HFF-Myc (cell line): ENCODE data around the gene ODC1.

Source experiments
- DNase-seq: peaks from one replicate; pipeline ENCODE4 v3.0.0-alpha.2; 2011; ENCODE audit warnings: low read depth; ENCODE audit errors: extremely low read depth
- H3K4me3 ChIP-seq: replicated peaks from 2 replicates; pipeline ENCODE4 v1.5.1; 2011; ENCODE audit warnings: low read depth, mild to moderate bottlenecking, control low read depth, low read length
- TF ChIP-seq, protein P1 (sequence below): IDR thresholded peaks from 2 replicates; pipeline ENCODE4 v1.5.1; 2012; ENCODE audit warnings: mild to moderate bottlenecking, low read depth, low read length, control low read depth; ENCODE audit errors: missing control alignments

ODC1 gene

DNA sequence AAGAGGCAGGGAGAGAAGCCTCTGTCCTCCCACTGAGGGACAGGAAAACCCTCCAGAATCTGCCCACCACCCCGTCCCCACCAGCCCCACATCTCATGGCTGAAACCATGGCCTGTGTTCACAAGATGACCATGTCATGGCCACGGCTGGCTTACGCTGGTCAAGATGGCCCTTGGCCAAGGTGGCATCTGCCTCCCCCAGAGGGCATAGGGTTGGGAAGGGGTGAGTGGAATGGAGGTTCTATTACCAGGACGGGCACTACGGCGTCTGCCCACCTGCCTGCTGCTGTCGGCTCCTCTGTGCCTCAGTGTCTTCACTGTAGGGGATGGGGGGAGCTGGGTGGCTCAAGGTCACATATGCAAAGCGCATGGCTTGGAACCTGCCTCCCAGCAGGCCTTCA lies 19.8 kb downstream of the ODC1 start:
- TF ChIP-seq, protein P1, sequence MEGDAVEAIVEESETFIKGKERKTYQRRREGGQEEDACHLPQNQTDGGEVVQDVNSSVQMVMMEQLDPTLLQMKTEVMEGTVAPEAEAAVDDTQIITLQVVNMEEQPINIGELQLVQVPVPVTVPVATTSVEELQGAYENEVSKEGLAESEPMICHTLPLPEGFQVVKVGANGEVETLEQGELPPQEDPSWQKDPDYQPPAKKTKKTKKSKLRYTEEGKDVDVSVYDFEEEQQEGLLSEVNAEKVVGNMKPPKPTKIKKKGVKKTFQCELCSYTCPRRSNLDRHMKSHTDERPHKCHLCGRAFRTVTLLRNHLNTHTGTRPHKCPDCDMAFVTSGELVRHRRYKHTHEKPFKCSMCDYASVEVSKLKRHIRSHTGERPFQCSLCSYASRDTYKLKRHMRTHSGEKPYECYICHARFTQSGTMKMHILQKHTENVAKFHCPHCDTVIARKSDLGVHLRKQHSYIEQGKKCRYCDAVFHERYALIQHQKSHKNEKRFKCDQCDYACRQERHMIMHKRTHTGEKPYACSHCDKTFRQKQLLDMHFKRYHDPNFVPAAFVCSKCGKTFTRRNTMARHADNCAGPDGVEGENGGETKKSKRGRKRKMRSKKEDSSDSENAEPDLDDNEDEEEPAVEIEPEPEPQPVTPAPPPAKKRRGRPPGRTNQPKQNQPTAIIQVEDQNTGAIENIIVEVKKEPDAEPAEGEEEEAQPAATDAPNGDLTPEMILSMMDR: no peak
- H3K4me3 ChIP-seq: no peak overlapping the region
- no peak for DNase-seq

DNA sequence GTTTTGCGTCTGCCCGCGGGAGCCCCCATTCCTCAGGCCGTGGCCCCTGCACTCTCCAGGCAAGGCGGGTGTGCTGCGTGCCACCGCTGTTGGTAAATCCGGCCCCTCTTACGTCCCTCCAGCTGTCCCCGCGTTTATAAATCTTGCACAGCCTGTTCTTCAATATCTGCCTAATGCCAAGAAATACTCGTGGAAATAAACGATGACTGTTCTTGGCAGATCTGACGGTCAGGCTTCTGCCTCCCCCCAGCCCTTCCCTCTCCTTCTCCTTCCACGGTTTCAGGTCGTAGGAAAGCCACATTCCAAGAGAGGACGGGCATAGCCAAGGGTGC lies 20.5 kb downstream of the ODC1 start:
- TF ChIP-seq, protein P1: no peak
- no peak overlapping the region for H3K4me3 ChIP-seq
- no peak for DNase-seq

DNA sequence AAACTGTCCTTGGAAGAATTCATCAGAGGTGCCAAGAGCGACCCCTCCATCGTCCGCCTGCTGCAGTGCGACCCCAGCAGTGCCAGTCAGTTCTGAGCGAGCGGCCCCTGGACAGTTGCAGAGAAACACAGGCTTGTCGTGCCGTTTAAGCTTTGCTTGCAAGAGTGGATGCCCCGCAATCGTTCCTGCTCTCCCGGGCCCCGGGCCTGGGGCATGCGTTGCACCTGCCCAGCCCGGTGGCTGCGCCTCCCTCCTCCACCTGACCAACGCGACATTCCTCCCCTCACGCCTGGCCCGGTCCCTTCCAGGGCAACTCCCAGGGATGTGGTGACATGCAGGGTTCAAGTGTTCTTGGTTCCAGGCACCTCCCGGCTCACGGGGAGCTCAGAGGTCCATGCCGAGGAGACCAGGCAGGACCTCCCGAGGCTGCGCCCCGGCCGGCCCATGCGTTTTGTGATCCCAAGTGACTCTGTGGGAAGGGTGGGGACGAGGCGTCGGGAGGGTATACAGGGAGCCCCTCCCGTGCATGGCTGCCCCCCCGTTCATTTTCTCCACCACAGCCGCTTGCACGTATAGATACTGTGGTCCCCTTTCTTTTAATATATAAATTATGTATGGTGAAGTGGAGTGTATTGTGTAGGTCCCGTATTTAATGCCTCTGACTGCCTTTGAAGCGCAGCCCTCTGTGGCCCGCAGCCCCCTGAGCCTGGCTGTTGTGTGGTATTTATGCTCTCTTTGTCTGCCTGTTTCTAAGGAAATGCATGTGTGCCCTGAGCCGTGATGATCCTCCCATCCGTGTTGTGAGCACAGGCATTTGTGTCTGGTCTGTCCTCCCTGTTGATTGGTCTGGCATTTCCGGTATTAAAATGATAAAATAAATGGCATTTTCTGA lies 21.2 kb downstream of the ODC1 start:
- TF ChIP-seq, protein P1: no peak
- no peak for DNase-seq
- no peak overlapping the region for H3K4me3 ChIP-seq

DNA sequence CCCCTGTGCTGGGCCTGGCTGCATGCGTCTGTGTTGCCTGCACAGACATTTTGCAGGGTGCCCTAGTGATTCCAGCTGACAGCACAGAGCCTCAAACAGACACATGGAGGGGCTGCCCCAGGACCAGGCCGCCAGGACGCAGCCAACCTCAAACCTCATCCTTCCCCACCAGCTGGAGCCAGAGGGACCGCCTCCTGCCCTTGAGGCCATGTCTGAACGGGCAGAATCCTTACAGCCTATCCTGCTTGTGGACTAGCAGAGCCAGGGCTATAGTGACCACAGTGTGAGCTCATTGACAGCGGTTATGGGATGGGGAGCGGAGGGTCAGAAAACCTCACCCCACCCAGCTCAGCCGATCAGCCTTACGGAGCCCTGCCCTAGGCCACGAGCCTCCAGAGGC lies 22.4 kb downstream of the ODC1 start:
- DNase-seq: no peak
- TF ChIP-seq, protein P1: no peak
- H3K4me3 ChIP-seq: no peak overlapping the region

DNA sequence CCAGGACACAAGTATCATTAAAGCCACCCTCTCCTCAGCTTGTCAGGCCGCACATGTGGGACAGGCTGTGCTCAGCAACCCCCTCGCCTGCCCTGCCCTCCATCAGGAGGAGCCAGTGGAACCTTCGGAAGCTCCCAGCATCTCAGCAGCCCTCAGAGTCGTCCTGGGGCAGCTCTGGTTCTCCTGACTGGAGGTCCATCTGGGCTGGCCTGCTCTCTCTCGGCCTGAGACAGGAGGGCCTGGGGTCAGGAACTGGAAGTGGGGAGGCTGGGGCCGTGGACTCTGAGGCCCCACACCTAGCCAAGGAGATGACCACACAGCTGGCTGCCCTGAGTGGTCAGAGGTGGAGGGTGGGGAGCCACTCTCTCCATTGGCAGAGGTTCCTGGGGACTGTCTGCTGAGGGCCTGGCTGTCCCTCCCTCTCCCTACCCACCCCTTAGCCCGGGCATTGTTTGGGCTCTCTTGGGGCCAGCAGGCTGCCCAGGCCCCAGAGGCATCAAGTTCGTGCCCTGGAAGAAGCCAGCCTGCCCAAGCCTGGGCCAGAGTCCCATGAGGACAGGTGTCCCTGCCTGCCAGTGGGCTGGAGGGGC lies 23.1 kb downstream of the ODC1 start:
- DNase-seq: no peak
- TF ChIP-seq, protein P1: no peak
- H3K4me3 ChIP-seq: no peak overlapping the region

DNA sequence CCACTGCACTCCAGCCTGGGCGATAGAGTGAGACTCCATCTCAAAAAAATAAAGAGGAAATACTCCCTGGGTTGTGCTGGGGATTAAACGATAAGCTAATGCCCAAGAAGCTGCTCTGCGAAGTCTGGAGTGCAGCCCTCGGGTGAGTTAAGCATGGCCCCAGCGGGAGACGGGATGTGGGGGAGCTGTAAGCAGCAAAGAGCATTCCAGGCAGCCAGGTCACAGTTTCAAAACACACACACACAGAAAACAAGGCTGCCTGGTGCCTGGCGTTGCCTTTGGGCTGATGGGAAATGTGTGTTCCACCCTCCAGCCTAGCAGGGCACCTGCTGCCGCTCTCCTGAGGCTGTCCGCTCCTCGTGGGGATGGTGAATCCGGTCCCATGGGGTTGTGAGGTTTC lies 24.1 kb downstream of the ODC1 start:
- TF ChIP-seq, protein P1: no peak
- DNase-seq: no peak

More for the DNA sequence above, 24.1 kb downstream of the ODC1 start:
- no peak overlapping the region for H3K4me3 ChIP-seq
